Measurements from ENCODE around the gene CCDC7.
"Not testable (repeated sequence)": the region's sequence is repeated elsewhere in the genome, so short reads cannot be mapped to it uniquely, and the experiment has no call there.

DNA sequence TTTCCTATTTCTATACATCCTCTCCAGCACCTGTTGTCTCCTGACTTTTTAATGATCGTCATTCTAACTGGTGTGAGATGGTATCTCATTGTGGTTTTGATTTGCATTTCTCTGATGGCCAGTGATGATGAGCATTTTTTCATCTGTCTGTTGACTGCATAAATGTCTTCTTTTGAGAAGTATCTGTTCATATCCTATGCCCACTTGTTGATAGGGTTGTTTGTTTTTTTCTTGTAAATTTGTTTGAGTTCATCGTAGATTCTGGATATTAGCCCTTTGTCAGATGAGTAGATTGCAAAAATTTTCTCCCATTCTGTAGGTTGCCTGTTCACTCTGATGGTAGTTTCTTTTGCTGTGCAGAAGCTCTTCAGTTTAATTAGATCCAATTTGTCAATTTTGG lies 253.7 kb downstream of the CCDC7 start:
- not testable (repeated sequence) for TF ChIP-seq POLR2A (IDR thresholded peaks at IDR 0.05)
- TF ChIP-seq, protein P1, sequence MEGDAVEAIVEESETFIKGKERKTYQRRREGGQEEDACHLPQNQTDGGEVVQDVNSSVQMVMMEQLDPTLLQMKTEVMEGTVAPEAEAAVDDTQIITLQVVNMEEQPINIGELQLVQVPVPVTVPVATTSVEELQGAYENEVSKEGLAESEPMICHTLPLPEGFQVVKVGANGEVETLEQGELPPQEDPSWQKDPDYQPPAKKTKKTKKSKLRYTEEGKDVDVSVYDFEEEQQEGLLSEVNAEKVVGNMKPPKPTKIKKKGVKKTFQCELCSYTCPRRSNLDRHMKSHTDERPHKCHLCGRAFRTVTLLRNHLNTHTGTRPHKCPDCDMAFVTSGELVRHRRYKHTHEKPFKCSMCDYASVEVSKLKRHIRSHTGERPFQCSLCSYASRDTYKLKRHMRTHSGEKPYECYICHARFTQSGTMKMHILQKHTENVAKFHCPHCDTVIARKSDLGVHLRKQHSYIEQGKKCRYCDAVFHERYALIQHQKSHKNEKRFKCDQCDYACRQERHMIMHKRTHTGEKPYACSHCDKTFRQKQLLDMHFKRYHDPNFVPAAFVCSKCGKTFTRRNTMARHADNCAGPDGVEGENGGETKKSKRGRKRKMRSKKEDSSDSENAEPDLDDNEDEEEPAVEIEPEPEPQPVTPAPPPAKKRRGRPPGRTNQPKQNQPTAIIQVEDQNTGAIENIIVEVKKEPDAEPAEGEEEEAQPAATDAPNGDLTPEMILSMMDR (IDR thresholded peaks at IDR 0.05) = not testable (repeated sequence)

All from adrenal gland (tissue), 5 donors.